Activated CD8-positive, alpha-beta T cell treated with anti-CD3 and anti-CD28 coated beads for 36 hours (primary cell): ENCODE data around the gene TOLLIP. TPM values are rescaled to one million over a fixed set of nuclear protein-coding genes. Genes with fewer than 3 reads are reported as not detected.

Experiments
- ATAC-seq: fragments of 200-7000 bp; cut with Tn5 transposase; one replicate; pipeline ENCODE4 v1.10.0; 2021; ENCODE audit warnings: mild to moderate bottlenecking, moderate library complexity
- CTCF ChIA-PET: fragments of 350-600 bp; sonication (Branson Sonifier 250); formaldehyde crosslinking; loops from one replicate; lab custom pipeline; 2021; ENCODE audit warnings: antibody characterized with exemption; lab: Charles Lee
- POLR2A ChIA-PET: fragments of 350-600 bp; sonication (Branson Sonifier 250); formaldehyde crosslinking; loops from one replicate; lab custom pipeline; 2021; ENCODE audit warnings: antibody characterized with exemption; lab: Charles Lee
- DNase-seq: peaks from one replicate; pipeline ENCODE4 v3.0.0-alpha.2; 2020
- H3K27ac Mint-ChIP-seq: one replicate; pipeline ENCODE4 v1.8.0; 2021; ENCODE audit warnings: mild to moderate bottlenecking, mixed read lengths
- H3K27me3 Mint-ChIP-seq: one replicate; pipeline ENCODE4 v1.8.0; 2021; ENCODE audit warnings: mixed read lengths
- H3K36me3 Mint-ChIP-seq: one replicate; pipeline ENCODE4 v1.8.0; 2021; ENCODE audit warnings: low read depth, mixed read lengths
- H3K4me1 Mint-ChIP-seq: one replicate; pipeline ENCODE4 v1.8.0; 2021; ENCODE audit warnings: low read depth, mixed read lengths
- H3K4me3 Mint-ChIP-seq: one replicate; pipeline ENCODE4 v1.8.0; 2021; ENCODE audit warnings: mild to moderate bottlenecking, moderate library complexity, mixed read lengths
- H3K9me3 Mint-ChIP-seq: one replicate; pipeline ENCODE4 v1.8.0; 2021; ENCODE audit warnings: mixed read lengths
- intact Hi-C: fragments of 100-400 bp; cut with micrococcal nuclease; formaldehyde crosslinking; loops from one replicate; pipeline ENCODE4 v1.10.0; 2022
- total RNA-seq, 2 experiments: library from RNA; stranded (reverse); gene quantifications; one replicate each; pipeline ENCODE4 v1.2.3, GENCODE V29; 2021
- TF ChIP-seq, protein P1 (sequence below): fragments of 200-600 bp; IDR thresholded peaks from one replicate; pipeline ENCODE4 v1.8.0; 2022; ENCODE audit warnings: antibody characterized with exemption, mild to moderate bottlenecking

Gene TOLLIP
- total RNA-seq, 2 experiments from 2014 or later, result 32.4 to 33.1 TPM

- TF ChIP-seq, protein P1, sequence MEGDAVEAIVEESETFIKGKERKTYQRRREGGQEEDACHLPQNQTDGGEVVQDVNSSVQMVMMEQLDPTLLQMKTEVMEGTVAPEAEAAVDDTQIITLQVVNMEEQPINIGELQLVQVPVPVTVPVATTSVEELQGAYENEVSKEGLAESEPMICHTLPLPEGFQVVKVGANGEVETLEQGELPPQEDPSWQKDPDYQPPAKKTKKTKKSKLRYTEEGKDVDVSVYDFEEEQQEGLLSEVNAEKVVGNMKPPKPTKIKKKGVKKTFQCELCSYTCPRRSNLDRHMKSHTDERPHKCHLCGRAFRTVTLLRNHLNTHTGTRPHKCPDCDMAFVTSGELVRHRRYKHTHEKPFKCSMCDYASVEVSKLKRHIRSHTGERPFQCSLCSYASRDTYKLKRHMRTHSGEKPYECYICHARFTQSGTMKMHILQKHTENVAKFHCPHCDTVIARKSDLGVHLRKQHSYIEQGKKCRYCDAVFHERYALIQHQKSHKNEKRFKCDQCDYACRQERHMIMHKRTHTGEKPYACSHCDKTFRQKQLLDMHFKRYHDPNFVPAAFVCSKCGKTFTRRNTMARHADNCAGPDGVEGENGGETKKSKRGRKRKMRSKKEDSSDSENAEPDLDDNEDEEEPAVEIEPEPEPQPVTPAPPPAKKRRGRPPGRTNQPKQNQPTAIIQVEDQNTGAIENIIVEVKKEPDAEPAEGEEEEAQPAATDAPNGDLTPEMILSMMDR, result no peak
- no peak for DNase-seq
- peaks cover 8% of the 10 kb centered on the region for H3K36me3 Mint-ChIP-seq
- ChIA-PET POLR2A (no interaction called here), CTCF (no interaction called here)
- no peak overlapping the region for H3K4me3 Mint-ChIP-seq
- ATAC-seq, result no peak
- H3K9me3 Mint-ChIP-seq, result peaks cover 11% of the 10 kb centered on the region
- H3K27me3 Mint-ChIP-seq, result no peaks in the 10 kb centered on the region
- H3K4me1 Mint-ChIP-seq, result peaks cover 19% of the 10 kb centered on the region
- H3K27ac Mint-ChIP-seq, result no peak overlapping the region
- intact Hi-C loops, result no loop called here
Measured at GRCh38 chr11:1260620-1261019, 48.8 kb downstream of the TOLLIP start.

- Mint-ChIP-seq H3K36me3 (peaks cover 8% of the 10 kb centered on the region), H3K4me3 (no peak overlapping the region), H3K9me3 (peaks cover 8% of the 10 kb centered on the region), H3K4me1 (peaks cover 19% of the 10 kb centered on the region), H3K27me3 (no peaks in the 10 kb centered on the region), H3K27ac (no peak overlapping the region)
- TF ChIP-seq, protein P1, result no peak
- ATAC-seq (peak; percentile 64), DNase-seq (peak; percentile 57)
- CTCF ChIA-PET, result no interaction called here
- intact Hi-C loops, result no loop called here
- POLR2A ChIA-PET, result no interaction called here
Measured at GRCh38 chr11:1260023-1260501, 49.4 kb downstream of the TOLLIP start.

GRCh38 chr11:1259561-1259960 lies 49.9 kb downstream of the TOLLIP start:
- DNase-seq (no peak), ATAC-seq (no peak)
- H3K4me3 Mint-ChIP-seq, result no peak overlapping the region
- CTCF ChIA-PET, result no interaction called here
- no peak overlapping the region for H3K27ac Mint-ChIP-seq
- peaks cover 3% of the 10 kb centered on the region for H3K36me3 Mint-ChIP-seq
- intact Hi-C loops, result no loop called here
- TF ChIP-seq, protein P1, result no peak
- POLR2A ChIA-PET, result no interaction called here
- no peaks in the 10 kb centered on the region for H3K27me3 Mint-ChIP-seq
- peaks cover 3% of the 10 kb centered on the region for H3K9me3 Mint-ChIP-seq
- peaks cover 17% of the 10 kb centered on the region for H3K4me1 Mint-ChIP-seq

GRCh38 chr11:1259076-1259461 lies 50.4 kb downstream of the TOLLIP start:
- no peak for ATAC-seq
- TF ChIP-seq, protein P1, result no peak
- Mint-ChIP-seq H3K4me1 (peaks cover 13% of the 10 kb centered on the region), H3K27me3 (no peaks in the 10 kb centered on the region), H3K27ac (no peak overlapping the region), H3K36me3 (no peaks in the 10 kb centered on the region), H3K9me3 (no peaks in the 10 kb centered on the region), H3K4me3 (no peak overlapping the region)
- DNase-seq, result no peak
- intact Hi-C loops, result no loop called here
- CTCF ChIA-PET, result no interaction called here
- POLR2A ChIA-PET, result no interaction called here

- Mint-ChIP-seq H3K36me3 (no peaks in the 10 kb centered on the region), H3K27ac (no peak overlapping the region), H3K4me3 (no peak overlapping the region), H3K27me3 (no peaks in the 10 kb centered on the region), H3K9me3 (no peaks in the 10 kb centered on the region), H3K4me1 (peaks cover 11% of the 10 kb centered on the region)
- POLR2A ChIA-PET, result no interaction called here
- intact Hi-C loops, result no loop called here
- ATAC-seq (no peak), DNase-seq (no peak)
- TF ChIP-seq, protein P1, result no peak
- CTCF ChIA-PET, result no interaction called here
Measured at GRCh38 chr11:1258401-1259075, 50.9 kb downstream of the TOLLIP start.
